HL-60 (cell line): ENCODE measurements around the gene ABCA7.

ENCODE experiments used
- DNase-seq, 2 experiments: peaks; one replicate each; pipeline ENCODE4 v3.0.0-alpha.2; 2010 to 2020; ENCODE audit warnings: low read depth in 1 of 2, low spot score in 1 of 2
- H3K27ac ChIP-seq: fragments of 250-450 bp; sonication (Bioruptor Pico); replicated peaks from 2 replicates; pipeline ENCODE4 v1.5.1; 2020; ENCODE audit warnings: mild to moderate bottlenecking, moderate library complexity
- H3K27me3 ChIP-seq: fragments of 250-450 bp; sonication (Bioruptor Pico); 2 replicates; pipeline ENCODE4 v1.5.1; 2021; ENCODE audit warnings: mild to moderate bottlenecking, moderate library complexity; ENCODE audit not compliant: insufficient read depth, poor library complexity, severe bottlenecking
- H3K4me3 ChIP-seq: replicated peaks from 2 replicates; pipeline ENCODE4 v1.5.1; 2011; ENCODE audit warnings: mild to moderate bottlenecking, control low read depth, low read length; ENCODE audit not compliant: insufficient read depth
- GABPA ChIP-seq: IDR thresholded peaks from 2 replicates; pipeline ENCODE4 v1.6.1; 2012; ENCODE audit warnings: low read depth
- POLR2AphosphoS5 ChIP-seq: IDR thresholded peaks from 2 replicates; pipeline ENCODE4 v1.6.1; 2012; ENCODE audit warnings: low read depth
- SPI1 ChIP-seq: IDR thresholded peaks from 2 replicates; pipeline ENCODE4 v1.6.1; 2012; ENCODE audit warnings: low read depth, mild to moderate bottlenecking, borderline replicate concordance
- TF ChIP-seq, protein P1 (sequence below): IDR thresholded peaks from 2 replicates; pipeline ENCODE4 v1.6.1; 2012; ENCODE audit warnings: low read depth; ENCODE audit not compliant: insufficient replicate concordance
- TF ChIP-seq, protein P2 (sequence below): IDR thresholded peaks from one replicate; pipeline ENCODE4 v1.5.1; 2011; ENCODE audit warnings: low read length, control low read depth, inconsistent platforms; ENCODE audit not compliant: insufficient read depth

The ABCA7 gene

DNA sequence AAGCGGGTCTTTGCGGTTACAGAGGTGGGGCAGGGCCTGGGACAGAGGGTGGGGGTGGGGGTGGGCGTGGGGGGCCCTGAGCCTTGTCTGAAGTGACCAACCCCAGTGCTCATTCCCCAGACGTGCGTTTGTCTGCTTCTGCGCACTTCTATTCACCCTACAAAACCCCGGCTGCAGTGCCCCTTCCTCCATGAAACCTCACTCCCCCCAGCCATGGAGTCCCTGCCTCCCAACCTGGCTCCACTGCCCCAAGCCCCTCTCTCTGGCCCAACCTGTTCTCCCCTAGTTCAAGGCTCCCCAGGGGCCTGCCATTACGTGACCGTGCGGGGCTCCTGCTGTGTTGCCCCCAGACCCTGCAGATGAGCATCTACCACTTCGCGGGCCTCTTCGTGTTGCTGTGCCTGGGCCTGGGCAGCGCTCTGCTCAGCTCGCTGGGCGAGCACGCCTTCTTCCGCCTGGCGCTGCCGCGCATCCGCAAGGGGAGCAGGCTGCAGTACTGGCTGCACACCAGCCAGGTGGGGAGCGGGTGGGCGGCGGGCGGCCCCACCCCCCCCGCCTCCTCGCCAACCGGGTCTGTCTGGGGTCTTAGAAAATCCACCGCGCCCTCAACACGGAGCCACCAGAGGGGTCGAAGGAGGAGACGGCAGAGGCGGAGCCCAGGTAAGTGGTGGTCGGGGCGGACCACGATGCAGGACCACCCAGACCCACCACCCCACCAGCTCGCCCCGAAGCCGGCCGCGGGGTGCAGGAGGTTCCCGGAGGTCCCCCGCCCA is 31.5 kb upstream of the ABCA7 start:
- Histone ChIP-seq H3K27ac (no peak overlapping the region), H3K4me3 (no peak overlapping the region), H3K27me3 (peaks cover 4% of the 10 kb centered on the region)
- no peak for DNase-seq
- TF ChIP-seq, protein P1, sequence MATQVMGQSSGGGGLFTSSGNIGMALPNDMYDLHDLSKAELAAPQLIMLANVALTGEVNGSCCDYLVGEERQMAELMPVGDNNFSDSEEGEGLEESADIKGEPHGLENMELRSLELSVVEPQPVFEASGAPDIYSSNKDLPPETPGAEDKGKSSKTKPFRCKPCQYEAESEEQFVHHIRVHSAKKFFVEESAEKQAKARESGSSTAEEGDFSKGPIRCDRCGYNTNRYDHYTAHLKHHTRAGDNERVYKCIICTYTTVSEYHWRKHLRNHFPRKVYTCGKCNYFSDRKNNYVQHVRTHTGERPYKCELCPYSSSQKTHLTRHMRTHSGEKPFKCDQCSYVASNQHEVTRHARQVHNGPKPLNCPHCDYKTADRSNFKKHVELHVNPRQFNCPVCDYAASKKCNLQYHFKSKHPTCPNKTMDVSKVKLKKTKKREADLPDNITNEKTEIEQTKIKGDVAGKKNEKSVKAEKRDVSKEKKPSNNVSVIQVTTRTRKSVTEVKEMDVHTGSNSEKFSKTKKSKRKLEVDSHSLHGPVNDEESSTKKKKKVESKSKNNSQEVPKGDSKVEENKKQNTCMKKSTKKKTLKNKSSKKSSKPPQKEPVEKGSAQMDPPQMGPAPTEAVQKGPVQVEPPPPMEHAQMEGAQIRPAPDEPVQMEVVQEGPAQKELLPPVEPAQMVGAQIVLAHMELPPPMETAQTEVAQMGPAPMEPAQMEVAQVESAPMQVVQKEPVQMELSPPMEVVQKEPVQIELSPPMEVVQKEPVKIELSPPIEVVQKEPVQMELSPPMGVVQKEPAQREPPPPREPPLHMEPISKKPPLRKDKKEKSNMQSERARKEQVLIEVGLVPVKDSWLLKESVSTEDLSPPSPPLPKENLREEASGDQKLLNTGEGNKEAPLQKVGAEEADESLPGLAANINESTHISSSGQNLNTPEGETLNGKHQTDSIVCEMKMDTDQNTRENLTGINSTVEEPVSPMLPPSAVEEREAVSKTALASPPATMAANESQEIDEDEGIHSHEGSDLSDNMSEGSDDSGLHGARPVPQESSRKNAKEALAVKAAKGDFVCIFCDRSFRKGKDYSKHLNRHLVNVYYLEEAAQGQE: no peak
- TF ChIP-seq, protein P2, sequence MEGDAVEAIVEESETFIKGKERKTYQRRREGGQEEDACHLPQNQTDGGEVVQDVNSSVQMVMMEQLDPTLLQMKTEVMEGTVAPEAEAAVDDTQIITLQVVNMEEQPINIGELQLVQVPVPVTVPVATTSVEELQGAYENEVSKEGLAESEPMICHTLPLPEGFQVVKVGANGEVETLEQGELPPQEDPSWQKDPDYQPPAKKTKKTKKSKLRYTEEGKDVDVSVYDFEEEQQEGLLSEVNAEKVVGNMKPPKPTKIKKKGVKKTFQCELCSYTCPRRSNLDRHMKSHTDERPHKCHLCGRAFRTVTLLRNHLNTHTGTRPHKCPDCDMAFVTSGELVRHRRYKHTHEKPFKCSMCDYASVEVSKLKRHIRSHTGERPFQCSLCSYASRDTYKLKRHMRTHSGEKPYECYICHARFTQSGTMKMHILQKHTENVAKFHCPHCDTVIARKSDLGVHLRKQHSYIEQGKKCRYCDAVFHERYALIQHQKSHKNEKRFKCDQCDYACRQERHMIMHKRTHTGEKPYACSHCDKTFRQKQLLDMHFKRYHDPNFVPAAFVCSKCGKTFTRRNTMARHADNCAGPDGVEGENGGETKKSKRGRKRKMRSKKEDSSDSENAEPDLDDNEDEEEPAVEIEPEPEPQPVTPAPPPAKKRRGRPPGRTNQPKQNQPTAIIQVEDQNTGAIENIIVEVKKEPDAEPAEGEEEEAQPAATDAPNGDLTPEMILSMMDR: no peak
- TF ChIP-seq SPI1 (no peak), POLR2AphosphoS5 (no peak), GABPA (no peak)

DNA sequence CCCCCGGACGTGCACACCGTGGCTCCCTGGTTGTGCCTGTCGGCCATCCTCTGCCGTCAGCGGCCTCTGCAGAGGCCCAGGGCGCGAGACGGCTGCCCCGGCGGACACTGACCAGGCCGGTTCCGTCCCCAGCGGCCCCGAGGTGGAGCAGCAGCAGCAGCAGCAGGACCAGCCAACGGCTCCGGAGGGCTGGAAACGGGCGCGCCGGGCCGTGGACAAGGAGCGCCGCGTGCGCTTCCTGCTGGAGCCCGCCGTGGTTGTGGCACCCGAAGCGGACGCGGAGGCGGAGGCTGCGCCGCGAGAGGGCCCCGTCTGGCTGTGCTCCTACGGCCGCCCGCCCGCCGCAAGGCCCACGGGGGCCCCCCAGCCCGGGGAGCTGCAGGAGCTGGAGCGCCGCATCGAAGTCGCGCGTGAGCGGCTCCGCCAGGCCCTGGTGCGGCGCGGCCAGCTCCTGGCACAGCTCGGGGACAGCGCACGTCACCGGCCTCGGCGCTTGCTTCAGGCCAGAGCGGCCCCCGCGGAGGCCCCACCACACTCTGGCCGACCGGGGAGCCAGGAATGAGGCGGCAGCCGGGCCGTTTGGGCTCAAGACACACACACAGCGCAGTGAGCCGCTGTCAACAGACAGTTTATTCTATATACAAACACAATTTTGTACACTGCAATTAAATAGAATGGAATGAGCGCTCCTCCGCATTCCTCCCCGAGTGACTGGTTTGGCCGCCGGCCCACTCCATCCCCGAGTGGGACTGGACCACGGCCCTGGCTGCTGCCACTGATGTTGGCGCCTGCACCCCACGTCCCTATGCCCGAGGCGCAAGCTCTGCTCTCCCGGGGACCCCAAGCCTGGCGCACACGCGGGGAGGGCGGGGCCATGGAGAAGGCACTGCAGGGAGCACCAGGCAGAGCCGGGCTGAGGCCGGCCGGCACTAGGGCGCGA is 30.6 kb upstream of the ABCA7 start:
- Histone ChIP-seq H3K27ac (no peak overlapping the region), H3K4me3 (no peak overlapping the region), H3K27me3 (no peaks in the 10 kb centered on the region)
- DNase-seq: no peak
- TF ChIP-seq POLR2AphosphoS5: peak; percentile 54; the same call in 1 of the 2 replicates
- TF ChIP-seq, protein P1: no peak

DNA sequence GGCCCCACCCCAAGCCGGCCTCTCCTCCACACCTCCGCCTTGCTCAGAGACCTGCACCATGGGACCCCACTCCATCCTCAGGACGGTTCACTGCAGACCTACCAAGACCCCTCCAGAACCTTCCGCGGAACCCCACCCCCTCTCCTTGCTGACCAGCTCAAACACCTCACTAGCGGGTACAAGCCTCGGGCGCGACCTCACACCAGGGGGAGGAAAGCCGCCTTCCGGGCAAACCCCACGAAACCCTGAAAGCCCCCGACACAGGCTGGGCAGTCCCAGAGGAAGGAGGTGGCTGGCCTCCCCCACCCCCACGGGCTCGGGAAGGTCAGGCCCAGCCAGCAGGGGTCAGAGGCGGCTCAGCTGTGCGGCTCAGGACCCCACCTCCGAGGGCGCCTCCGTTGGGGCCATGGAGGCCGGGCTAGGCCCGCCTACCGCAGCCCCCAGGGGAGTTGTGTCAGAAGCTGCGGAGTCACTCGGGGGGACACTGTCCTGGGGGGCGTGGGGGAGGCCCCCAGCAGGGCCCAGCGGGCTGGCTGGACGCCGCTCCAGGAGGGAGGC is 29.8 kb upstream of the ABCA7 start:
- H3K27me3 ChIP-seq: no peaks in the 10 kb centered on the region
- TF ChIP-seq, protein P2: no peak
- no peak for TF ChIP-seq SPI1
- TF ChIP-seq GABPA: no peak
- no peak for TF ChIP-seq POLR2AphosphoS5
- TF ChIP-seq, protein P1: no peak
- no peak overlapping the region for H3K27ac ChIP-seq
- no peak overlapping the region for H3K4me3 ChIP-seq
- DNase-seq: no peak
